ENCODE measurements around the gene DISC1.
"Not testable (repeated sequence)": the region's sequence is repeated elsewhere in the genome, so short reads cannot be mapped to it uniquely, and the experiment has no call there.

The DISC1 gene

DNA sequence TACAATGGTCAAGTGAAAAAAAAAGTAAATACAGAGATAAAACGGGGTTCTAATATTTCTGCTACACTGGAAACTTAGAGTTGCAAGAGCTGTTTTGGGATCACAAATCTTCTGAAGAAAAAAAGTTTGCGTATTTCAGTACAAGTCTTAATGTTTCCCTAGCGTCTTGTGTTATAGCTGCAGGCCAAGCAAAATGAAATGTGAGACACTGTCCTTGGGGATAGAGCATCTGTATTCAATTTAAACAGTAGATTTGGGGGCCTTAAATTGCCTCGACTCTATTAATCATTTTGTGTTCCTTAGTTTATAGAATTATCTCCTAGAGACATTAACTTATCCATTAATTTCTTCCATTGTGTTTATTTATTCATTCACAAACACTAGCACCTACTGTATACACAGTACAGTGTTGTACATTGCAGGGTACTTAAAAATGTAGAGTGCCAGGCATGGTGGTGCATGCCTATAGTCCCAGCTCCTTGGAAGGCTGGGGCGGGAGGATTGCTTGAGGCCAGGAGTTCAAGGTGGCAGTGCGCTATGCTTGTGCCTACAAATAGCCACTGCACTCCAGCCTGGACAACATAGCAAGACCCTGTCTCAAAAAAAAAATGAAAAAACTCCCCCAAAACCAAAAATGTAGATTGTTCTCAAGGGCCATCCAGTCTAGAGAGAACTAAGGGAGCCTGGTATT is 7.9 kb downstream of the DISC1 start:
- no peak for DNase-seq (ENCODE audit: extremely low read depth in 1 of 2, low read depth in 1 of 2)

GRCh38 chr1:231636157-231636556 is 9.6 kb downstream of the DISC1 start:
- no peak for DNase-seq (ENCODE audit: extremely low read depth in 1 of 2, low read depth in 1 of 2)

- not testable (repeated sequence) for DNase-seq (ENCODE audit: extremely low read depth in 1 of 2, low read depth in 1 of 2)
These were observed 10.3 kb downstream of the DISC1 start for GRCh38 chr1:231636922-231637321.

DNA sequence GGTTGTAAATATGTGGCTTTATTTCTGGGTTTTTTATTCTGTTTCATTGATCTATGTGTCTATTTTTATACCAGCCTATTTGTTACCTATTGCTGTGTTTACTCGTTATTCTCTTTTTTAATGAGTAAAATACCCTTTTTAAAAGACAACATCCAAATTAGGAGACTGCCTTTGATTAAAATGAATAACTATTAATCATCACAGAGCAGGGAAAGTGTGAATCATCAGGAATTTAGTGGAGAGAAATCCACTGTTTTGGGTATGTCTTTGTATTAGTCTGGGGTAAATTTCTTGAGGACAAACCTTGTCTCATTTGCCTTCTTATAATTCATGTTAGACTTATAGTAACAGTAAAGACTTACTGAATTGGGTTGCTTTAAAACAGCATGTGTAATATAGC is 12.1 kb downstream of the DISC1 start:
- no peak for DNase-seq (ENCODE audit: extremely low read depth in 1 of 2, low read depth in 1 of 2)

DNA sequence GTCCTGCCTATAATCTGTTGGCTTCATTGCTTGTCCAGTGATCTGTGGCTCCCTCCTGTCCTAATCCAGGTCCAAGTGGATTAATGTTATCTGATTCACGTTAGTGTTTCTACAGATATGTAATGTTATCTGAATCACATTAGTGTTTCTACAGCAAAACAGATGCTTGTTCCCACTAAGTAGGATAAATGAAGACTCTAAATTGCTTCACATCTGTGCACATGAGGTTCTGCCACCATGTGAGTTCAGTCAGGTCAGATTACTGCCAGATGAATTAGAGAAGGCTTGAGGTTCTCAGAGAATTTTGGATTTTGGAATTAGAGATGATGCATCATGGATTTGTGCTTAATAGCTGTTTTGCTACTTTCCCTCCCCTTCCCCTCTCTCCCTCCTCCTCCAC is 13.2 kb downstream of the DISC1 start:
- no peak for DNase-seq (ENCODE audit: extremely low read depth in 1 of 2, low read depth in 1 of 2)

GRCh38 chr1:231641444-231641843 is 14.9 kb downstream of the DISC1 start:
- not testable (repeated sequence) for DNase-seq (ENCODE audit: extremely low read depth in 1 of 2, low read depth in 1 of 2)

DNA sequence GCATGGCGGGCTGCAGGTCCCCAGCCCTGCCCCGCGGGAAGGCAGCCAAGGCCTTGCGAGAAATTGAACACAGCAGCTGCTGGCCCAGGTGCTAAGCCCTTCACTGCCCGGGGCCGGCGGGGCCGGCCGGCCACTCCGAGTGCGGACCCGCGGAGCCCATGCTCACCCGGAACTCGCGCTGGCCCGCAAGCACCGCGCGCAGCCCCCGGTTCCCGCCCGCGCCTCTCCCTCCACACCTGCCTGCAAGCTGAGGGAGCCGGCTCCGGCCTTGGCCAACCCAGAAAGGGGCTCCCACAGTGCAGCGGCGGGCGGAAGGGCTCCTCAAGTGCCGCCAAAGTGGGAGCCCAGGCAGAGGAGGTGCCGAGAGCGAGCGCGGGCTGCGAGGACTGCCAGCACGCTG is 15.5 kb downstream of the DISC1 start:
- not testable (repeated sequence) for DNase-seq (ENCODE audit: extremely low read depth in 1 of 2, low read depth in 1 of 2)

DNA sequence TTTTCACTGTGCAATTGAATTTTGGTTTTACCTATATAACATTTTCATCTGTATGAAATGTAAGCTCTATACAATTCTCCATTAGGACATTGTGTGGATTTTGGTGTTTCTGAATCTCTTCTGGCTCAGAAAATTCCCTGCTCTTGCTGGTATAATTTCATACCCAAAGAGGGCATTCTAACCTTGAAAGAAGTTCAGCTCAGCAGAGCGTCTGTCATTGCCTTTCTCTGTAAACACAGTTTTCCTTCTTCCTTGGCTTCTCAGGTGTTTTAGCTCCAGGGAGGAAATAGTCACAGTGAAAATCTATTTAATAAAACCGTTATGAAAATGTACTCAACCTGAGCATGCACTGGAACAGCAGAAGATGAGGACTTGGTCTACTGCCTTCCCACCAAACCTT is 16.0 kb downstream of the DISC1 start:
- no peak for DNase-seq (ENCODE audit: extremely low read depth in 1 of 2, low read depth in 1 of 2)

- no peak for DNase-seq (ENCODE audit: extremely low read depth in 1 of 2, low read depth in 1 of 2)
These were observed 16.7 kb downstream of the DISC1 start for GRCh38 chr1:231643071-231643934.

- DNase-seq (ENCODE audit: extremely low read depth in 1 of 2, low read depth in 1 of 2) = no peak
These were observed 17.3 kb downstream of the DISC1 start for GRCh38 chr1:231643935-231644237.

- DNase-seq (ENCODE audit: extremely low read depth in 1 of 2, low read depth in 1 of 2) = not testable (repeated sequence)
These were observed 19.0 kb downstream of the DISC1 start for GRCh38 chr1:231645634-231646033.

GRCh38 chr1:231646165-231646564 is 19.6 kb downstream of the DISC1 start:
- DNase-seq (ENCODE audit: extremely low read depth in 1 of 2, low read depth in 1 of 2) = not testable (repeated sequence)

DNA sequence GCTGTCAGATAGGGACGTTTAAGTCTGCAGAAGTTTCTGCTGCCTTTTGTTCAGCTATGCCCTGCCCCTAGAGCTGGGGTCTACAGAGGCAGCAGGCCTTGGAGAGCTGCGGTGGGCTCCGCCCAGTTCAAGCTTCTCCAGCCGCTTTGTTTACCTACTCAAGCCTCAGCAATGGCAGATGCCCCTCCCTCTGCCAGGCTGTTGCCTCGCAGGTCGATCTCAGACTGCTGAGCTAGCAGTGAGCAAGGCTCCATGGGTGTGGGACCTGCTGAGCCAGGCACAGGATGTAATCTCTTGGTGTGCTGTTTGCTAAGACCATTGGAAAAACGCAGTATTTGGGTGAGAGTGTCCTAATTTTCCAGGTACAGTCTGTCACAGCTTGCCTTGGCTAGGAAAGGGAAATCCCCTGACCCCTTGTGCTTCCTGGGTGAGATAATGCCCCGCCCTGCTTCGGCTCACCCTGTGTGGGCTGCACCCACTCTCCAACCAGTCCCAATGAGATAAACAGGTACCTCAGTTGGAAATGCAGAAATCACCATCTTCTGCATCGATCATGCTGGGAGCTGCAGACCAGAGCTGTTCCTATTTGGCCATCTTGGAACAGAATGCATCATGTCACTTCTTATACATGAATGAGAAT is 25.2 kb downstream of the DISC1 start:
- DNase-seq (ENCODE audit: extremely low read depth in 1 of 2, low read depth in 1 of 2) = not testable (repeated sequence)

GRCh38 chr1:231653632-231654031 is 27.0 kb downstream of the DISC1 start:
- no peak for DNase-seq (ENCODE audit: extremely low read depth in 1 of 2, low read depth in 1 of 2)

DNA sequence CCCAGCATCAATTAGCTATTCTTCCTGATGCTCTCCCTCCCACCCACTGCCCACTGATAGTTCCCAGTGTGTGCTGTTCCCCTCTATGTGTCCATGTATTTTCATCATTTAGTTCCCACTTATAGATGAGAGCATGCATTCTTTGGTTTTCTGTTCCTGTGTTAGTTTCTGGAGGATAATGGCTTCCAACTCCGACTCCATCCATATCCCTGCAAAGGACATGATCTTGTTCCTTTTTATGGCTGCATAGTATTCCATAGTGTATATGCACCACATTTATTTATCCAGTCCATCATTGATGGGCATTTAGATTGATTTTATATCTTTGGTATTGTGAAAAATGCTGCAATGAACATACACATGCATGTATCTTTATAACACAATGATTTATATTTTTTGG is 30.2 kb downstream of the DISC1 start:
- no peak for DNase-seq (ENCODE audit: extremely low read depth in 1 of 2, low read depth in 1 of 2)

DNA sequence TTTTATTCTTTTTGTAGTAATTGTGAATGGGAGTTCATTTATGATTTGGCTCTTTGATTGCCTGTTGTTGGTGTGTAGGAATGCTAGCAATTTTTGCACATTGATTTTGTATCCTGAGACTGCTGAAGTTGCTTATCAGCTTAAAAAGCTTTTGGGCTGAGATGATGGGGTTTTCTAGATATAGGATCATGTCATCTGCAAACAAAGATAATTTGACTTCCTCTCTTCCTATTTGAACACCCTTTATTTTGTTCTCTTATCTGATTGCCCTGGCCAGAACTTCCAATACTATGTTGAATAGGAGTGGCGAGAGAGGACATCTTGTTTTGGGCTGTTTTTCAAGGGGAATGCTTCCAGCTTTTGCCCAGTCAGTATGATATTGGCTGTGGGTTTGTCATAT is 31.6 kb downstream of the DISC1 start:
- not testable (repeated sequence) for DNase-seq (ENCODE audit: extremely low read depth in 1 of 2, low read depth in 1 of 2)

DNA sequence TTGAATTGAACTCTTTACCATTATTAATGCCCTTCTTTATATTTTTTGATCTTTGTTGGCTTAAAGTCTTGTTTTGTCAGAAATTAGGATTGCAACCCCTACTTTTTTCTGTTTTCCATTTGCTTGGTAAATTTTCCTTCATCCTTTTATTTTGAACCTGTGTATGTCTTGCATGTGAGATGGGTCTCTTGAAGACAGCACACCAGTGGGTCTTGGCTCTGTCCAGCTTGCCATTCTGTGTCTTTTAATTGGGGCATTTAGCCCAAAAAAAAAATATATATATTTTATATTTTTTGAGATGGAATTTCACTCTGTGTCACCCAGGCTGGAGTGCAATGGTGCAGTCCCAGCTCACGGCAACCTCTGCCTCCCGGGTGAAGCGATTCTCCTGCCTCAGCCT is 33.6 kb downstream of the DISC1 start:
- DNase-seq (ENCODE audit: extremely low read depth in 1 of 2, low read depth in 1 of 2) = no peak

- no peak for DNase-seq (ENCODE audit: extremely low read depth in 1 of 2, low read depth in 1 of 2)
These were observed 36.7 kb downstream of the DISC1 start for GRCh38 chr1:231663211-231663792.

GRCh38 chr1:231665101-231665500 is 38.5 kb downstream of the DISC1 start:
- DNase-seq (ENCODE audit: extremely low read depth in 1 of 2, low read depth in 1 of 2) = no peak

- no peak for DNase-seq (ENCODE audit: extremely low read depth in 1 of 2, low read depth in 1 of 2)
These were observed 39.1 kb downstream of the DISC1 start for GRCh38 chr1:231665726-231666125.

GRCh38 chr1:231666220-231666936 is 39.8 kb downstream of the DISC1 start:
- no peak for DNase-seq (ENCODE audit: extremely low read depth in 1 of 2, low read depth in 1 of 2)

Measured in activated CD8-positive, alpha-beta memory T cell treated with anti-CD3 and anti-CD28 coated beads for 1 hour (primary cell).